Heart left ventricle (tissue), 16 donors: ENCODE measurements around the gene CX3CL1. TPM values are rescaled to one million over a fixed set of nuclear protein-coding genes. Genes with fewer than 3 reads are reported as not detected.

Experiments
- ATAC-seq, 4 donors: fragments of 200-7000 bp; cut with Tn5 transposase; one replicate each; pipeline ENCODE4 v1.9.1; 2020 to 2022; ENCODE audit warnings: moderate library complexity in 4 of 4, mild to moderate bottlenecking in 3 of 4, moderate number of reproducible peaks in 1 of 4
- DNase-seq, 5 donors: peaks; one replicate each; pipeline ENCODE4 v3.0.0-alpha.2; 2020
- H3K27ac ChIP-seq, 12 donors: fragments of 200-600 bp; sonication (generic) in 4 of 12; one replicate each; pipeline versions ENCODE4 v1.5.0 to v1.8.0; 2016 to 2022; ENCODE audit warnings: mild to moderate bottlenecking in 2 of 12
- H3K27me3 ChIP-seq, 9 donors: fragments of 200-600 bp; sonication (generic) in 2 of 9; one replicate each; pipeline versions ENCODE4 v1.5.1 to v1.8.0; 2016 to 2022; ENCODE audit warnings: mild to moderate bottlenecking in 3 of 9
- H3K36me3 ChIP-seq, 9 donors: fragments of 200-600 bp; sonication (generic) in 2 of 9; one replicate each; pipeline versions ENCODE4 v1.5.0 to v1.8.0; 2018 to 2022; ENCODE audit warnings: mild to moderate bottlenecking in 2 of 9
- H3K4me1 ChIP-seq, 12 donors: fragments of 200-600 bp; sonication (generic) in 4 of 12; one replicate each; pipeline versions ENCODE4 v1.5.0 to v1.8.0; 2016 to 2022; ENCODE audit warnings: mild to moderate bottlenecking in 3 of 12
- H3K4me3 ChIP-seq, 12 donors: fragments of 200-600 bp; sonication (generic) in 4 of 12; one replicate each; pipeline versions ENCODE4 v1.5.0 to v1.8.0; 2017 to 2022; ENCODE audit warnings: mild to moderate bottlenecking in 9 of 12, moderate library complexity in 4 of 12
- H3K9me3 ChIP-seq, 12 donors: fragments of 200-600 bp; sonication (generic) in 4 of 12; one replicate each; pipeline versions ENCODE4 v1.5.0 to v1.8.0; 2016 to 2022; ENCODE audit warnings: mild to moderate bottlenecking in 1 of 12
- POLR2A ChIP-seq, 2 donors: fragments of 450-650 bp; IDR thresholded peaks; one replicate each; pipeline ENCODE4 v1.6.1; 2017; ENCODE audit warnings: antibody characterized with exemption in 2 of 2, mild to moderate bottlenecking in 2 of 2, moderate library complexity in 2 of 2
- WGBS, 4 donors: extraction: QIAGEN DNeasy Blood & Tissue Kit in 2 of 4; methylation state at CpG; one replicate each; pipeline versions ENCODE4 v1.1.5 to v1.1.7; 2013 to 2018; 5-methylcytosine and 5-hydroxymethylcytosine counted together
- intact Hi-C, 10 donors: fragments of 100-400 bp; cut with DNase I; formaldehyde crosslinking; loops; one replicate each; pipeline versions ENCODE4 v1.11.1 to v1.14.2; 2022
- polyA plus RNA-seq, 2 donors: library from polyadenylated mRNA; stranded (reverse); fragments of 200-250 nt; gene quantifications; one replicate each; pipeline ENCODE4 v1.2.3, GENCODE V29; 2013
- total RNA-seq, 9 donors: library from RNA; depleted of rRNA in 2 of 9; stranded (reverse); fragments of >200 nt in 2 of 9; fragmentation: NEBNext Ultra II Directional in 3 of 9; extraction: Animal tissue kit (Norgen Biotek cat#: 25700) in 3 of 9; gene quantifications; one replicate each; pipeline versions ENCODE4 v1.1.0 to v1.2.4, GENCODE V29; 2016 to 2023
- TF ChIP-seq, protein P1 (sequence below), 12 donors: fragments of 200-600 bp; sonication (generic) in 4 of 12; IDR thresholded peaks; one replicate each; pipeline versions ENCODE4 v1.5.0 to v1.8.0; 2018 to 2022; ENCODE audit warnings: antibody characterized with exemption in 12 of 12, mild to moderate bottlenecking in 5 of 12
- donor health status: ischemic (EF 13 %, LVEDD 7.1; RV severe dilation, severe dysfunction).
- donor health status: healthy with polysubstance abuse.
- donor health status: DM: no; HTN: yes; CAD: no.
- donor health status: DM: no; HTN: no; CAD: no.
- donor health status: ischemic (EF 25% LVEDD 6.9; RV normal size, moderate dysfunction).
- donor health status: ischemic (EF 25% LVEDD 5.7; RV mildly dilated, moderate dysfunction).
- donor health status: healthy.
- donor health status: DM: yes; HTN: yes; CAD: no.
- donor health status: ischemic (EF 35%, LVEDD 5.7; RV mildly dilated, moderate dysfunction).
- donor health status: nonischemic (EF 11% LVEDD 7.7; RV severe dilation, severe dysfunction).
- donor health status: DM: yes; HTN: yes; CAD: no.
- donor health status: PGD.
- donor health status: ischemic (EF 29% LVEDD 5.4; RV normal size, mild dysfunction).
- donor health status: nonischemic (EF 23%, LVEDD 6.1; RV moderate dilation, normal function).

Gene CX3CL1
- total and polyA plus RNA-seq, 11 donors: 8.3 to 59.5 (median 15.4) TPM

DNA sequence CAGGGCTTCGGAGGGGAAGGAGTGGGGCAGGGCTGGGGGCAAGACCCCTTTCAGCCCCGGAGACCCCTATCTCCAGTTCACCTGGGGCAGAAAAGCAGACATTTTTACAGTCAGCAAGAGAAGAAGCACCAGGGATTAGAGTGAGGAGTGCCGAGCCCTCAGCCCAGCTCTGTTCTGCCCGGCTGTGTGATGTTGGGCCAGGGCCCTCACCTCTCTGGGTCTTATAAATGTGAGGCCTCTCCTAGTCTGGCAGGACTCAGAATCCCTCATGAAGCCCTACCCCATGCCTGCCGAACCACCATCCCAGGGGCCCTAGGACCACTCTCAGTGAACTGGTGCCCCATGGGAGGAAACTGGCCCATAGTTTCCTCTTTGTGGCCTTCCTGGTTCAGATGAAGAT is 12.8 kb downstream of the CX3CL1 start:
- Histone ChIP-seq H3K27ac (peak overlapping the region in 5 of 12 donors; percentile 0 to 51 (median 22)), H3K4me3 (no peak overlapping the region), H3K36me3 (peaks cover 0 to 15% (median 0%) of the 10 kb centered on the region in 9 donors), H3K4me1 (peaks cover 3 to 68% (median 44%) of the 10 kb centered on the region in 12 donors), H3K9me3 (no peaks in the 10 kb centered on the region), H3K27me3 (no peaks in the 10 kb centered on the region)
- intact Hi-C loops: no loop called here
- DNase-seq (no peak), ATAC-seq (no peak)
- TF ChIP-seq, protein P1, sequence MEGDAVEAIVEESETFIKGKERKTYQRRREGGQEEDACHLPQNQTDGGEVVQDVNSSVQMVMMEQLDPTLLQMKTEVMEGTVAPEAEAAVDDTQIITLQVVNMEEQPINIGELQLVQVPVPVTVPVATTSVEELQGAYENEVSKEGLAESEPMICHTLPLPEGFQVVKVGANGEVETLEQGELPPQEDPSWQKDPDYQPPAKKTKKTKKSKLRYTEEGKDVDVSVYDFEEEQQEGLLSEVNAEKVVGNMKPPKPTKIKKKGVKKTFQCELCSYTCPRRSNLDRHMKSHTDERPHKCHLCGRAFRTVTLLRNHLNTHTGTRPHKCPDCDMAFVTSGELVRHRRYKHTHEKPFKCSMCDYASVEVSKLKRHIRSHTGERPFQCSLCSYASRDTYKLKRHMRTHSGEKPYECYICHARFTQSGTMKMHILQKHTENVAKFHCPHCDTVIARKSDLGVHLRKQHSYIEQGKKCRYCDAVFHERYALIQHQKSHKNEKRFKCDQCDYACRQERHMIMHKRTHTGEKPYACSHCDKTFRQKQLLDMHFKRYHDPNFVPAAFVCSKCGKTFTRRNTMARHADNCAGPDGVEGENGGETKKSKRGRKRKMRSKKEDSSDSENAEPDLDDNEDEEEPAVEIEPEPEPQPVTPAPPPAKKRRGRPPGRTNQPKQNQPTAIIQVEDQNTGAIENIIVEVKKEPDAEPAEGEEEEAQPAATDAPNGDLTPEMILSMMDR (IDR thresholded peaks at IDR 0.05): no peak
- no peak for TF ChIP-seq POLR2A (IDR thresholded peaks at IDR 0.05)
- WGBS, 4 donors: 74 to 83% (median 79%) methylated on average over 5 of the region's 5 CpGs

DNA sequence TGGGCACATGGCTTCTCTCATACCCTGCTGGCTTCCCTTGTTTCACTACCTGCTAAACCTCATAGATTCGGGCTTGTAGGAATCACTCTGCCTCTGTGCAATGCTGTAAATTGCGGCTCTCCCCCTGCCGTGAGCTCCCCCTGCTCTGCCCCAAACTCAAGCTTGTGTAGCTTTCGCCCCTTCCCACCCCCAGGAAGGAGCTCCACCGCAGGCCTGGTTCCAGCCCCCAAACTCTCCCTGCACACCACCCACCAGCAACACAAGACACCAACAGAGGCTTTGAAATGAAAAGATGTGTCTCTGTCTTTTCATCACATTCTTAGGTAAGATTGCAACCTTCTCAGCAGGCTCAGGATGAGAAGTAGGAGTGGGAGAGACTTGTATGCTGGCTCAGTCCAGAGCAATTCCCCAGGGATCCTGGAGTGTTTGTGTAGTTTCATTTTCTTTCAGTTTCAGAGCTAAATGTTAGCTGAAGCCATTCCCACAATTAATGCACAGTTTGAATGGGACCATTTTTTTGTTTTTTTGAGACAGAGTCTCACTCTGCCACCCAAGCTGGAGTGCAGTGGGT is 14.2 kb downstream of the CX3CL1 start:
- Histone ChIP-seq H3K36me3 (peaks cover 0 to 11% (median 0%) of the 10 kb centered on the region in 9 donors), H3K9me3 (no peaks in the 10 kb centered on the region), H3K27ac (peak overlapping the region in 4 of 12 donors; percentile 22 to 48 (median 40)), H3K4me3 (no peak overlapping the region), H3K4me1 (peaks cover 3 to 67% (median 40%) of the 10 kb centered on the region in 12 donors), H3K27me3 (no peaks in the 10 kb centered on the region)
- ATAC-seq (peak in 1 of 4 donors; percentile 55), DNase-seq (peak in 2 of 5 donors; percentile 50 to 62)
- intact Hi-C loops: no loop called here
- no peak for TF ChIP-seq POLR2A (IDR thresholded peaks at IDR 0.05)
- TF ChIP-seq, protein P1 (IDR thresholded peaks at IDR 0.05): no peak
- WGBS, 4 donors: 58 to 66% (median 61%) methylated on average over 5 of the region's 5 CpGs

DNA sequence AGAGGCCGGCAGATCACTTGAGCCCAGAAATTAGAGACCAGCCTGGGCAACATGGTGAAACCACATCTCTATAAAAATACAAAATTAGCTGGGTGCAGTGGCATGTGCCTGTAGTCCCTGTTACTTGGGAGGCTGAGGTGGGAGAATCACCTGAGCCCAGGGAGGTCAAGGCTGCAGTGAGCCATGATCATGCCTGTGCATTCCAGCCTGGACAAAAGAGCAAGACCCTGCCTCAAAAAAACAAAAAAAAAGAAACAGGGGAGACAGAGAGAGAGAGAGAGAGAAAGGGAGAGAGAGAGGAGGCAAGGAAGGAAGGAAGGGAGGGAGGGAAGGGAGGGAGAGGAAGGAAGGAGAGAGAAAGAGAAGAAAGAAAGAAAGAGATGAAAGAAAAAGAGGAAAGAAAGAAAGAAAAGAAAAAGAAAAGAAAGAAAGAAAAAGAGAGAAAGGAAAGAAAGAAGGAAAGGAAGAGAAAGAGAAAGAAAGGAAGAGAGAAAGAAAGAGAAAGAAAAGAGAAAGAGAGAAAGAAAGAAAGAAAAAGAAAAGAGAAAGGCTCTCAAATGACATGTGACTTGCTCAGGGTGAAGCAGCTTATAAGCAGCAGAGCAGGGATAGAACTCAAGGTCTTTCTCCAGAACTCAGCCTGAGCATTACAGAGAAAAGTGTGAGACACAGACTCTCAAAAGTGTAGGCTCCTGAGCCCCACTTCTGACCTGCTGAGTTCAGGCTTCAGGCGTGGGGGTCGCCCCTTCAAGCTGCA is 15.5 kb downstream of the CX3CL1 start:
- no peak for ATAC-seq
- H3K36me3 ChIP-seq: peaks cover 0 to 3% (median 0%) of the 10 kb centered on the region in 9 donors
- H3K9me3 ChIP-seq: no peaks in the 10 kb centered on the region
- H3K27ac ChIP-seq: no peak overlapping the region
- peaks cover 3 to 64% (median 39%) of the 10 kb centered on the region in 12 donors for H3K4me1 ChIP-seq
- intact Hi-C loops: no loop called here
- TF ChIP-seq, protein P1 (IDR thresholded peaks at IDR 0.05): no peak
- TF ChIP-seq POLR2A (IDR thresholded peaks at IDR 0.05): no peak
- WGBS, 4 donors: 81 to 89% (median 82%) methylated on average over 3 of the region's 3 CpGs
- no peaks in the 10 kb centered on the region for H3K27me3 ChIP-seq
- no peak for DNase-seq
- no peak overlapping the region for H3K4me3 ChIP-seq

DNA sequence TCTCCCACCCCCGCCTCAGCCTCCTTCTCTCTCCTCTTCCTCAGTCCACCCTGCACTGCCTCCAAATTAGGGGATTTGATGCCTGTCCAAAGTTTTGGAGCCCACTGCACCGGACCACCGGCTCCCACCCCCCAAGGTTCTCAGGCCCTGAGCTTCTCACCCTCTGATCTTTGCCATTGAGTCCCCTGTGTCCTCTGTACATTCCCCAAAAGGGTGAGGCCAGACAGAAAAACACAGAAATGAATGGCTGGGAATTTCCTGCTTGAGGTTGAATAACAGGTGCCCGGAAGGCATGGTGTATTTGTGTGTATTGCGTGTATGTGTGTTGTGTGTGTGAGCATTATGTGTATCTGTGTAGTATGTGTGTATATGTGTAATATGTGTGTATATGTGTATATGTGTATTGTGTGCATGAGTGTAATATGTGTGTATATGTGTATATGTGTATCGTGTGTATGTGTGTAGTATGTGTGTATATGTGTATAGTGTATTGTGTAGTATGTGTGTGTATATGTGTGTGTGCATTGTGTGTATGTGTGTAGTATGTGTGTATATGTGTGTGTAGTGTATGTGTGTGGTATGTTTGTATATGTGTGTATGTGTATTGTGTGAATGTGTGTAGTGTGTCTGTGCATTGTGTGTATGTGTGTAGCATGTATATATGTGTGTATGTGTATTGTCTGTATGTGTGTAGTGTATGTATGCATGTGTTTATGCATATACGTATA is 16.2 kb downstream of the CX3CL1 start:
- intact Hi-C loops: no loop called here
- DNase-seq: no peak
- Histone ChIP-seq H3K4me1 (peaks cover 3 to 64% (median 38%) of the 10 kb centered on the region in 12 donors), H3K4me3 (no peak overlapping the region), H3K27ac (no peak overlapping the region), H3K9me3 (no peaks in the 10 kb centered on the region), H3K36me3 (no peaks in the 10 kb centered on the region), H3K27me3 (no peaks in the 10 kb centered on the region)
- no peak for TF ChIP-seq POLR2A (IDR thresholded peaks at IDR 0.05)
- ATAC-seq: no peak
- 69 to 74% (median 70%) methylated on average over 7 of the region's 7 CpGs for WGBS, 4 donors
